Stimulated activated naive B cell treated with anti-CD40 and anti-IgM and Interleukin-4, amounts not matched to agents 10 μg/mL and 1 μg/mL and 100 μg/mL, for 72 hours (primary cell): Measurements from ENCODE around the gene ENOPH1.
A peak's percentile ranks its signal among the peaks of the same experiment; 100 is the strongest.

Source experiments
- ATAC-seq, 2 donors: fragments of 150-1000 bp; cut with Tn5 transposase; replicated peaks; 2 replicates each; pipeline ENCODE4 v1.10.0; 2021; ENCODE audit warnings: moderate library complexity in 1 of 2
- DNase-seq: peaks from one replicate; pipeline ENCODE4 v3.0.0; 2021
- H3K27ac Mint-ChIP-seq: one replicate; pipeline ENCODE4 v1.8.0; 2022; ENCODE audit warnings: mild to moderate bottlenecking, mixed read lengths
- H3K27me3 Mint-ChIP-seq, 2 donors: one replicate each; pipeline ENCODE4 v1.8.0; 2022; ENCODE audit warnings: mixed read lengths in 2 of 2
- H3K36me3 Mint-ChIP-seq, 2 donors: one replicate each; pipeline ENCODE4 v1.8.0; 2022; ENCODE audit warnings: mixed read lengths in 2 of 2, mild to moderate bottlenecking in 1 of 2
- H3K4me1 Mint-ChIP-seq, 2 donors: one replicate each; pipeline ENCODE4 v1.8.0; 2022; ENCODE audit warnings: mixed read lengths in 2 of 2, mild to moderate bottlenecking in 1 of 2
- H3K4me3 Mint-ChIP-seq, 2 donors: one replicate each; pipeline ENCODE4 v1.8.0; 2022; ENCODE audit warnings: mild to moderate bottlenecking in 2 of 2, mixed read lengths in 2 of 2, moderate library complexity in 1 of 2
- H3K9me3 Mint-ChIP-seq, 2 donors: one replicate each; pipeline ENCODE4 v1.8.0; 2022; ENCODE audit warnings: mixed read lengths in 2 of 2, mild to moderate bottlenecking in 1 of 2

The ENOPH1 gene

DNA sequence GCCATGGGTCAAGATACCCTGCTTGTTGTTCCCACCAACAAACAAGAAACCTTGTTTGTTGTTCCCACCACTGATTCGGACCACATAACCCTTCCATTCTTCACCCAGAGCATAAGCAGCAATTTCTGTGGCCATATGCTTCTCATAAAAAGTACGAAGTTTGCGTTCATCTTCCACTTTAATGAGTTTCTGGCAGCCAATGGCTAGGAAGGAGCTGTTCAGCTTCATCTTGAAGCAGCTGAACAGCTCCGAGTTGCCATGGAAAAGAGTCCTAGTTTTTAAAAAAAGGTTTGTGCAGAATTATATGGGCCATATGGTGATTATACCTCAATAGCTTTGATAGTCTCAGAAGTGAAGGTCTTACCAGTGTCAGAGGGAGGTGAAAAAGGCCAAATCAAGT, 65.3 kb downstream of the ENOPH1 start:
- Mint-ChIP-seq H3K4me1 (peaks cover 0 to 3% of the 10 kb centered on the region in 2 donors), H3K36me3 (peaks cover 3 to 19% of the 10 kb centered on the region in 2 donors), H3K4me3 (no peak overlapping the region), H3K27me3 (no peaks in the 10 kb centered on the region), H3K27ac (no peak overlapping the region), H3K9me3 (no peaks in the 10 kb centered on the region)
- DNase-seq (no peak), ATAC-seq (no peak)

DNA sequence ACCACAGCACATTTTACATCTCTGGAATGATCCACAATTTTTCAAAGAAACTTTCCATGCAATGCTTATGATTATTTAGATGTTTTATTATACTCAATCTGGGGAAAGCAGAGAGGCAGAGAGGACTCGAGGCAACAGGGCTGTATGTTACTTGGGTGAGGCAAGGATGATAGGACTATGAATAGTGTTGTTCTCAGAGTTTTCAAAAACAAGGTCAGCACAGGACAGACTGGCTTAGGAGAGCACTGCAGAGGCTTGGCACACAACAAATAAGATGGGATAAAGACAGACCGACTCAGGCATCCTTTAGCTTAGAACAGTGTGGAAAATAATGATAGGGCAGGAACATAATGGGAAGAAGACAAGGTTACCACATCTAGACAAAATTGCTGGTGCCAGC, 66.0 kb downstream of the ENOPH1 start:
- peaks cover 0 to 3% of the 10 kb centered on the region in 2 donors for H3K4me1 Mint-ChIP-seq
- no peak for DNase-seq
- H3K36me3 Mint-ChIP-seq = peaks cover 3 to 19% of the 10 kb centered on the region in 2 donors
- no peaks in the 10 kb centered on the region for H3K27me3 Mint-ChIP-seq
- peak overlapping the region; percentile 16 for H3K27ac Mint-ChIP-seq
- ATAC-seq = no peak
- no peak overlapping the region for H3K4me3 Mint-ChIP-seq
- H3K9me3 Mint-ChIP-seq = no peaks in the 10 kb centered on the region

DNA sequence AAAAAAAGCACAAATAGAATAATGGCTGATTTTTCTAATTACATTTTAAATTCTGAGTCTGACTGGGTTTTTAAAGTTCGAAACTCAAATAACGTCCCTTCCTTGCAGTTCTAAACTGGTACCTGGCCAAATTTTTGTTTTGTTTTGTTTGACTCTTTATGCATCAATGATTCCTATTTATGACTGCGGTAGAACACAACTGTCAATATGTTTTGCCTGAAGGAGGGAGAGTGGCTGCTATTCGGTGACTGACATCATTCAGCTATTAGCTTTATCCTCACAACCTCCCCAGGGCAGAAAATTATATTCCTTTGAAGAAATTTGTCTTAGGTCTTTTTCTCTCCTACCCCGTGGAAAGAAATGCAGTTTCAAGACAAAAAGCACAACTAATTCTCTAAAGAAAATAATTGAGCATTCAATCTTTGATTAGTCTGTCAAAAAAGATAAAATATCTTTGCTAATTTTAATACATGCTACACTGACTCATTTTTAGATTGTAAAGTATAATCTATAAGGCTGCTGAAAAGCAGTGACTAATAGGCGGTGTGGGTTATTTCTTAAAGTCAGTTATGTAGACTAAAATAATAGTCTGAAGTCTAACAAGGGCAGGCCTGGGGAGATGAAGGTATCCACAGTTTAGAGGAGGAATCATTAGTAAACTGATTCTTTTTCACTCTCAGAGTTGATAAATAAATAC, 69.5 kb downstream of the ENOPH1 start:
- Mint-ChIP-seq H3K4me3 (no peak overlapping the region), H3K4me1 (peaks cover 0 to 3% of the 10 kb centered on the region in 2 donors), H3K36me3 (peaks cover 0 to 13% of the 10 kb centered on the region in 2 donors), H3K27me3 (no peaks in the 10 kb centered on the region), H3K9me3 (no peaks in the 10 kb centered on the region), H3K27ac (no peak overlapping the region)
- DNase-seq = no peak
- ATAC-seq = no peak

DNA sequence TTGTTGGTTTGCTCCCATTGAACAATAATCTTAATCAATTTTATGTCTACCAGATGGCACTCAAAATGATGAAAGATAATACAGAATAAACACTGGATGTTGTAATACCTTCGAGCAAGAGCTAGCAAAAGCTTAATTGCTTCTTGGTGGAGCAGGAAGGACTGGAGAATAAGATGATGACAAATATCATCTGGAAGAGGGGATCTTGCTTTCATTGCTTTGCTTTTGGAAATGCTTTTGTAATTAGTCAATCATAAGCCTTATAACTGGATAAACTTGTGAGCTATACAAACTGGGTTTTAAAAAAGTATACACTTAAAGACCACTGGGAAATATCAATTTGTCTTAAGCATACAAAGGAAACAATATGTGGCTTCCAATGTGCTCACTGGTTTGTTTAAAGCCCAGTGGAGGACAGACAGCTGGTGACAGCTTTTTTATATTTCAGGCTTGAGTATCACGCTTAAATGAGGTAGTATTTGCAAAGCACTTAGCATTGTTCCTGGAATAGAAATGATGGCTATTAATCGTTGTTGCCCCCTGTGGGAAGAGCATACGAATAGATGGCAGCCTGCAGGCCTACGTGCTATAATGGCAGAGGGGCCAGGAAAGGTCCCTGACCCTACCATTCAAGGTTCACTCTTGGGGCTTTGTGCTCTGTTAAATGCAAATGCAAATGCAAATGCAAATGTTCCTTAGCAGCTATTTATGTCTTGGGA, 70.2 kb downstream of the ENOPH1 start:
- Mint-ChIP-seq H3K27me3 (no peaks in the 10 kb centered on the region), H3K36me3 (peaks cover 0 to 9% of the 10 kb centered on the region in 2 donors), H3K27ac (no peak overlapping the region), H3K4me3 (no peak overlapping the region), H3K4me1 (peaks cover 0 to 3% of the 10 kb centered on the region in 2 donors), H3K9me3 (no peaks in the 10 kb centered on the region)
- ATAC-seq (no peak), DNase-seq (no peak)

DNA sequence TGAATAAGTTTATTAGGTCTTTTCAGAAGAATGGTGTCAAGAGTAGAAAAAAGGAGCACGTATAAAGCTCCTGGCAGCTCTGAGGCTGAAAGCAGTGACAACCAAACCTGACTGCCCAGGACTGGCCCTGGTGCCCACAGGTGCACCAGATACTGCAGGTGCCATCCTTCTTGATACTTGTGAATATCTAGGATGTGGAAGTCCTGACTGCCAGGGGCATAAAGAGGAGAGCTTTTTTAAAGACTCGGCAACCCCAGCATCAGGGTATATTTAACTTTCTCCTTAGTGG, 70.7 kb downstream of the ENOPH1 start:
- Mint-ChIP-seq H3K27me3 (no peaks in the 10 kb centered on the region), H3K4me3 (no peak overlapping the region), H3K27ac (no peak overlapping the region), H3K4me1 (peaks cover 0 to 3% of the 10 kb centered on the region in 2 donors), H3K9me3 (no peaks in the 10 kb centered on the region), H3K36me3 (peaks cover 0 to 6% of the 10 kb centered on the region in 2 donors)
- ATAC-seq = no peak
- DNase-seq = no peak

DNA sequence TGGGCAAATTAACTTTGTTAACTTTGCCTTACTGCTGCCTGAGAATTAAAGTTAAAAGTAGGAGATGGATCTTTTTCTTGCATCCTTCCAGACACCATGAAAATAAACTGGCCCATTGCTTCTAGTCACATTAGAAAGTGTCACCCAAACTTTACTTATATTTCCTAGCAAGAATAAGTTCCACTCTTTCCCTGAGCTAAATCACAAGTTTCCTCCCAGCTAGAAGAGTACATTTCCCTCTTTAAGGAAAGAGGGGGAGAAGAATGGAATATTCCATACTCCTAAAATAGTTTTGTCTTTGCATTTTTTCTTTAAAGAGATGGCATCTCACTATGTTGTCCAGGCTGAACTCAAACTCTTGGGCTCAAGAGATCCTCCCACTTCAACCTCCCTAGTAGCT, 77.6 kb downstream of the ENOPH1 start:
- Mint-ChIP-seq H3K27ac (no peak overlapping the region), H3K4me3 (no peak overlapping the region), H3K36me3 (no peaks in the 10 kb centered on the region), H3K9me3 (no peaks in the 10 kb centered on the region), H3K27me3 (peaks cover 0 to 2% of the 10 kb centered on the region in 2 donors), H3K4me1 (no peaks in the 10 kb centered on the region)
- DNase-seq (no peak), ATAC-seq (no peak)

DNA sequence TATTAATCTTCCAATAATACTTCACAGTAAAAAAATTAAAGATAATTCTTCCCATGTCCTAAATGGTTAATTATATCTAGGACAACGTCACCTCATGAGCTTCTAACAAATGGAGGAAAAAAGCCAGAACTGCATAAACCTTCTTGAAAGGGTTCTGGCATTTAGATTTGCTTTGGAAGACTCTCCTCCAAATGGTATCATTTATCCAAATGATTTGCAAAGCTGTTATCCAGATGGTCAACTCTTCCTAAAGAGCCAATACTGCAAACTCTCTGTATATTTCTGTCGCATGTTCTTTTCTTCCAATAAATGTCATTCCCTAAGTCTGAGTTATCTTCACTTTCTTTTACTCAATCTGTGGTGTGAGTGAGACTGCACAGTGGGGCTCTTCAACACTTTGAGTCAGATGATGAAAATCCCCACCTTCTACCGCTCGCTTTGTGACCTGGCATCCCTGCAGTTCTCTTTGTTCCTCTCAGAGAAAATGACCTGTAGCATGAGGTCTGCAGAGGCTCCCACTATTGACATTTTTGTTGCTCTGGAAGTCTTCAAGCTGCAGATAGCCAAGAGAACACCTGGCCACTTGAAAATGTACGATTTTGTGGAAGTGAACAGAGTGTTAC, 78.5 kb downstream of the ENOPH1 start:
- H3K4me1 Mint-ChIP-seq = no peaks in the 10 kb centered on the region
- DNase-seq (no peak), ATAC-seq (no peak)
- H3K27me3 Mint-ChIP-seq = peaks cover 0 to 4% of the 10 kb centered on the region in 2 donors
- no peak overlapping the region for H3K4me3 Mint-ChIP-seq
- no peaks in the 10 kb centered on the region for H3K36me3 Mint-ChIP-seq
- no peaks in the 10 kb centered on the region for H3K9me3 Mint-ChIP-seq
- no peak overlapping the region for H3K27ac Mint-ChIP-seq

DNA sequence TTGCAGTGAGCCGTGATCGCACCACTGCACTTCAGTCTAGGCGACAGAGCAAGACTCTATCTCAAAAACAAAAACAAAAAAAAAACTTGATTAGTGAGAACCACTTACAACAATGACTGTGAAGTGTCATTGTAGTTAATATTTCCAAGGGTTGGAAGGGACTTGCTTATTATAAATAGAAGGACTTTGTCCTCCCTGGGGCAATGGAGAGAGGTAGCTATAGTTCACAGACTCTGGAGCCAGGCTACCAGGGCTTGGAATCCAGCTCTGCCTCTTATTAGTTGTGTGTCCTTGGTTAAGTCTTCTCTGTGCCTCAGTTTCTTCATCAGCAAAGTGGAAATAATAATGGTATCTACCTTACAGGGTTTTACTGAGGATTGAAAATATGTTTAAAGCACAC, 79.8 kb downstream of the ENOPH1 start:
- DNase-seq = no peak
- Mint-ChIP-seq H3K4me3 (no peak overlapping the region), H3K4me1 (no peaks in the 10 kb centered on the region), H3K27me3 (peaks cover 4 to 5% of the 10 kb centered on the region in 2 donors), H3K9me3 (no peaks in the 10 kb centered on the region), H3K27ac (no peak overlapping the region), H3K36me3 (no peaks in the 10 kb centered on the region)
- ATAC-seq = no peak
